Mononuclear cell (primary cell): ENCODE measurements around the gene FGF18. TPM values are rescaled to one million over a fixed set of nuclear protein-coding genes. Genes with fewer than 3 reads are reported as not detected.
"Not testable (repeated sequence)": the region's sequence is repeated elsewhere in the genome, so short reads cannot be mapped to it uniquely, and the experiment has no call there.

ENCODE experiments used
- H3K27me3 ChIP-seq: 2 replicates; pipeline ENCODE4 v1.6.0; 2011; ENCODE audit warnings: low read length, control low read depth; ENCODE audit not compliant: insufficient read depth
- H3K4me1 ChIP-seq: 2 replicates; pipeline ENCODE4 v1.5.1; 2011; ENCODE audit warnings: mild to moderate bottlenecking, low read length, control low read depth; ENCODE audit not compliant: insufficient read depth
- H3K4me3 ChIP-seq: 2 replicates; pipeline ENCODE4 v1.5.1; 2011; ENCODE audit warnings: mild to moderate bottlenecking, low read length, moderate library complexity
- H3K9me3 ChIP-seq: 2 replicates; pipeline ENCODE4 v1.5.1; 2011; ENCODE audit warnings: low read depth, mild to moderate bottlenecking, control low read depth, low read length
- total RNA-seq: library from RNA; depleted of rRNA; stranded (reverse); fragments of >200 nt; gene quantifications from one replicate; pipeline ENCODE4 v1.2.3, GENCODE V29; 2012

FGF18 gene
- total RNA-seq, 1 donor: 0.10 TPM

- H3K4me1 ChIP-seq: no peaks in the 10 kb centered on the region
- no peaks in the 10 kb centered on the region for H3K27me3 ChIP-seq
- H3K4me3 ChIP-seq: no peak overlapping the region
- H3K9me3 ChIP-seq: no peaks in the 10 kb centered on the region
These were observed 77.0 kb downstream of the FGF18 start for GRCh38 chr5:171496456-171496855.

DNA sequence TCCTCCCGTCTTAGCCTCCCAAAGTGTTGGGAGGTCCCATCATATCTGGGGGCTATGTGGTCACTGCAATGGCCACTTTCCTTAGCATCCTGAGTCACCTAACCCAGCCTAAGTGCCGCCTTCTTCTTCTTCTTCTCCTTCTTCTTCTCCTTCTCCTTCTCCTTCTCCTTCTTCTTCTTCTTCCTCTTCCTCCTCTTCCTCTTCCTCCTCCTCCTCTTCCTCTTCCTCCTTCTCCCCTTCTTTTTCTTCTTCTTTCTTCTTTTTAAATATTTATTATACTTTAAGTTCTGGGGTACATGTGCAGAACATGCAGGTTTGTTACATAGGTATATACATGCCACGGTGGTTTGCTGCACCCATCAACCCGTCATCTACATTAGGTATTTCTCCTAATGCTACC is 78.0 kb downstream of the FGF18 start:
- H3K4me3 ChIP-seq, H3K4me1 ChIP-seq, H3K27me3 ChIP-seq, H3K9me3 ChIP-seq: not testable (repeated sequence)

GRCh38 chr5:171498166-171498565 is 78.7 kb downstream of the FGF18 start:
- H3K27me3 ChIP-seq: no peaks in the 10 kb centered on the region
- H3K9me3 ChIP-seq: no peaks in the 10 kb centered on the region
- H3K4me1 ChIP-seq: no peaks in the 10 kb centered on the region
- no peak overlapping the region for H3K4me3 ChIP-seq

DNA sequence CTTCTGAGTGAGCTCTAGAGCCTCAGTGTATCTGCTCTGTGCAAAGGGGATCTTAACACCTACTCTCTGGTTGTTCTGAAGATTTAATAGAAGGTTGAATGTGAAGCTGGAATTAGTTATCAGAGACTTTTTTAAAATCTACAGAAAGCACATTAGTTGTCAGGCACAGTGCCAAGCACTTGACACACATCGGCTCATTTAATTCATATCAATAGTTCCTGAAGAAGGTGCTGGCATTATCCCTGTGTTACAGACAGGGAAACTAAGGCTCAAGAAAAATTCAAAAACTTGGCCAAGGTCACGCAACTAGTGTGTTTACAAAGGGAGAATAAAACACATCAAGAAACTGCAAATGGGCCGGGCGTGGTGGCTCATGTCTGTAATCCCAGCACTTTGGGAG is 80.2 kb downstream of the FGF18 start:
- Histone ChIP-seq H3K27me3 (no peaks in the 10 kb centered on the region), H3K4me1 (no peaks in the 10 kb centered on the region), H3K9me3 (no peaks in the 10 kb centered on the region), H3K4me3 (no peak overlapping the region)

- no peaks in the 10 kb centered on the region for H3K27me3 ChIP-seq
- H3K9me3 ChIP-seq: no peaks in the 10 kb centered on the region
- H3K4me1 ChIP-seq: no peaks in the 10 kb centered on the region
- no peak overlapping the region for H3K4me3 ChIP-seq
These were observed 86.1 kb downstream of the FGF18 start for GRCh38 chr5:171505473-171506043.

DNA sequence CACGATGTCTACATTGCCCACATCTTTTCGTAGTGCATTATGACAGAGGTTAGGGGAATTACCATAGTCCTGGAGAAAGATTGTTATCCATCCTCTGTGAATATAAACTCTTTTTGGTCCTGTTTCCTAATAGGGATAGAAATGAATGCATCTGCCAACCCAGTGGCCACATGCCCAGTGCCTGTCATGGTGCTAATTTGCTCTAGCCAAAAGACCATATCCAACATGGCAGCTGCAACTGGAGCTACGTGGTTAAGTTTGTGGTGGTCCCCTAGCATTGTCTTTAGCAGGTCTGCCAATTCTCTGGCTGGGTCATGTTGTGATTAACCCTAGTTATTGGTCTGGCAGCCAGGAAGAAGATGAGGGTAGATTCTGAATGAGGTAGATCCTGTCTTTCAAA is 87.5 kb downstream of the FGF18 start:
- no peaks in the 10 kb centered on the region for H3K27me3 ChIP-seq
- H3K4me1 ChIP-seq: no peaks in the 10 kb centered on the region
- no peaks in the 10 kb centered on the region for H3K9me3 ChIP-seq
- H3K4me3 ChIP-seq: no peak overlapping the region

Other genes starting within 250 kb of the FGF18 start
- not detected for gene TLX3, start 110.4 kb upstream of the FGF18 start, total RNA-seq
- gene NPM1, start 31.8 kb upstream of the FGF18 start, total RNA-seq: 1,212 TPM